Activated CD4-positive, CD25-positive, alpha-beta regulatory T cell treated with anti-CD3 and anti-CD28 coated beads, Interleukin-2, amount 50 U/mL, for 72 hours (primary cell): ENCODE results near the gene ST6GALNAC4.
A peak's percentile ranks its signal among the peaks of the same experiment; 100 is the strongest.

Experiments
- DNase-seq: peaks from one replicate; pipeline ENCODE4 v3.0.0; 2021

Gene ST6GALNAC4

GRCh38 chr9:127916720-127917581, at the start of gene ST6GALNAC4:
TSS of gene ST6GALNAC4 (minus strand) at chr9:127917041. CDS start at chr9:127916419, 622 bp downstream.
- DNase-seq = peak; percentile 95

- no peak for DNase-seq
Measured at GRCh38 chr9:127965953-127966352, 49.1 kb upstream of the ST6GALNAC4 start.

- DNase-seq = peak; percentile 30
Measured at GRCh38 chr9:127963359-127964064, 46.7 kb upstream of the ST6GALNAC4 start.

- DNase-seq = no peak
Measured at GRCh38 chr9:127963041-127963358, 46.2 kb upstream of the ST6GALNAC4 start.

- no peak for DNase-seq
Measured at GRCh38 chr9:127962278-127962677, 45.4 kb upstream of the ST6GALNAC4 start.

GRCh38 chr9:127961613-127962155, 44.8 kb upstream of the ST6GALNAC4 start:
- DNase-seq = no peak

GRCh38 chr9:127961155-127961490, 44.3 kb upstream of the ST6GALNAC4 start:
- no peak for DNase-seq

- no peak for DNase-seq
Measured at GRCh38 chr9:127960410-127961154, 43.7 kb upstream of the ST6GALNAC4 start.

- DNase-seq = no peak
Measured at GRCh38 chr9:127959841-127960409, 43.1 kb upstream of the ST6GALNAC4 start.

- DNase-seq = no peak
Measured at GRCh38 chr9:127959398-127959797, 42.6 kb upstream of the ST6GALNAC4 start.

GRCh38 chr9:127958728-127959127, 41.9 kb upstream of the ST6GALNAC4 start:
- no peak for DNase-seq

GRCh38 chr9:127955294-127956015, 38.6 kb upstream of the ST6GALNAC4 start:
- DNase-seq = peak; percentile 71

GRCh38 chr9:127954831-127955293, 38.0 kb upstream of the ST6GALNAC4 start:
- DNase-seq = no peak

GRCh38 chr9:127953768-127954505, 37.1 kb upstream of the ST6GALNAC4 start:
- no peak for DNase-seq

GRCh38 chr9:127953154-127953553, 36.3 kb upstream of the ST6GALNAC4 start:
- no peak for DNase-seq

- no peak for DNase-seq
Measured at GRCh38 chr9:127950513-127951289, 33.9 kb upstream of the ST6GALNAC4 start.

- DNase-seq = no peak
Measured at GRCh38 chr9:127949827-127950512, 33.1 kb upstream of the ST6GALNAC4 start.

GRCh38 chr9:127947841-127948710, 31.2 kb upstream of the ST6GALNAC4 start:
- DNase-seq = no peak

GRCh38 chr9:127946728-127947127, 29.9 kb upstream of the ST6GALNAC4 start:
- no peak for DNase-seq
